DOHH2 (cell line): ENCODE measurements around the gene VPREB1.
"Not testable (repeated sequence)": the region's sequence is repeated elsewhere in the genome, so short reads cannot be mapped to it uniquely, and the experiment has no call there.

Source experiments
- CTCF ChIP-seq: fragments of 200-600 bp; sonication (generic); IDR thresholded peaks from one replicate; pipeline ENCODE4 v1.5.1; 2014; ENCODE audit warnings: antibody characterized with exemption, mild to moderate bottlenecking, low read depth, low read length; ENCODE audit not compliant: poor library complexity, severe bottlenecking
- EZH2phosphoT487 ChIP-seq: fragments of 200-600 bp; sonication (generic); IDR thresholded peaks from 2 replicates; pipeline ENCODE4 v1.6.1; 2017; ENCODE audit warnings: borderline replicate concordance, mild to moderate bottlenecking, antibody characterized with exemption, low read length, moderate library complexity, mixed read lengths

DNA sequence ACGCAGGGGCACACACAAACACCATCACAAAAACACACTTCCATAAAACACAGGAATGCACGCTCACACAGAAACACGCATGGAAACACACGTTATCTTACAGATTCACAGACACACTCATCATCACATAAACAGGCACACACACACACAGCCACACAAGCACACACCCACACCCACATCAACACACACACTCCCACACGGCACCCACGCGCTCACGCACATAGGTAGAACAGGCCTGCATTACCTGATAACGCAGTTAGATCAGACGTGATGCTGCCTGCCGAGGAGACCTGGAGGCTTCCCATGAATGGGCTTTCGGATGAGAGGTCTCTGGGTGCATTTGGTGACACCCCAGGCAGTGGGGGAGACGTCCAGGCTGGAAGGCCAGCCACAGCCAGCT, 11.5 kb downstream of the VPREB1 start:
- TF ChIP-seq CTCF, EZH2phosphoT487: not testable (repeated sequence)
